K562 (cell line): ENCODE results near the gene C12orf42. TPM values are rescaled to one million over a fixed set of nuclear protein-coding genes. Genes with fewer than 3 reads are reported as not detected.

ENCODE experiments used
- ATAC-seq: fragments of 200-7000 bp; cut with Tn5 transposase; 3 replicates; pipeline ENCODE4 v1.9.1; 2020; ENCODE audit warnings: moderate library complexity
- BruUV-seq: library from RNA; stranded (reverse); fragments of 400-500 nt; replicated peaks from 2 replicates; lab custom pipeline; 2021; lab: Mats Ljungman, UMichigan
- CTCF ChIA-PET: fragments of 300-600 bp; formaldehyde crosslinking; extraction: SDS; loops from one replicate; lab custom pipeline; 2021; ENCODE audit warnings: low intra/inter-chr PET ratio; lab: Yijun Ruan, JAX
- POLR2A ChIA-PET: fragments of 300-600, 350-650 bp; sonication (Branson Sonifier 250); formaldehyde crosslinking; extraction: SDS; loops from one replicate; lab custom pipeline; 2021; ENCODE audit warnings: antibody characterized with exemption, inconsistent platforms; lab: Yijun Ruan, JAX
- DNase-seq, 4 experiments: peaks; one replicate each; pipeline versions ENCODE4 v3.0.0 to v3.0.0-alpha.2; 2011 to 2018; ENCODE audit warnings: low spot score in 3 of 4, mixed read lengths in 3 of 4; ENCODE audit errors: extremely low read depth in 1 of 4
- FAIRE-seq: peaks from 2 replicates; lab custom pipeline; 2011; peaks lifted over from hg19 to GRCh38; lab: Jason Lieb, UNC
- H2AFZ ChIP-seq: 2 replicates; pipeline ENCODE4 v1.6.0; 2011; ENCODE audit warnings: low read depth, low read length, control low read depth, inconsistent platforms
- H3K27ac ChIP-seq: fragments of 200-600 bp; 3 replicates; pipeline ENCODE4 v1.8.0; 2011; ENCODE audit warnings: low read depth, mild to moderate bottlenecking, control low read depth, inconsistent platforms, low read length, moderate library complexity, mixed read lengths; ENCODE audit errors: extremely low read depth
- H3K27me3 ChIP-seq, 2 experiments: fragments of 300-600 bp in 1 of 2; 2 replicates in 1 of 2; 3 replicates in 1 of 2; pipeline versions ENCODE4 v1.6.0 to v1.8.0; 2011; ENCODE audit warnings: inconsistent platforms in 2 of 2, low read length in 2 of 2, mild to moderate bottlenecking in 1 of 2, mixed read lengths in 1 of 2, moderate library complexity in 1 of 2; ENCODE audit not compliant: control insufficient read depth in 2 of 2, insufficient read depth in 2 of 2
- H3K36me3 ChIP-seq: fragments of 300-600 bp; 3 replicates; pipeline ENCODE4 v1.8.0; 2011; ENCODE audit warnings: mild to moderate bottlenecking, low read length, inconsistent platforms; ENCODE audit not compliant: control insufficient read depth, insufficient read depth
- H3K4me1 ChIP-seq, 2 experiments: fragments of 200-600 bp in 1 of 2; replicated peaks in 1 of 2; 2 replicates in 1 of 2; 3 replicates in 1 of 2; pipeline versions ENCODE4 v1.5.1 to v1.8.0; 2011; ENCODE audit warnings: inconsistent platforms in 2 of 2, low read length in 2 of 2, mild to moderate bottlenecking in 1 of 2, mixed read lengths in 1 of 2, moderate library complexity in 1 of 2; ENCODE audit not compliant: control insufficient read depth in 2 of 2, insufficient read depth in 2 of 2
- H3K4me2 ChIP-seq: 2 replicates; pipeline ENCODE4 v1.6.1; 2011; ENCODE audit warnings: low read length, control low read depth, inconsistent platforms, mixed read lengths; ENCODE audit not compliant: insufficient read depth
- H3K4me3 ChIP-seq: fragments of 200-600 bp; sonication (generic), shearing (Covaris generic); 2 replicates; pipeline ENCODE4 v1.5.1; 2016; ENCODE audit warnings: control low read depth, inconsistent platforms
- H3K79me2 ChIP-seq: fragments of 200-600 bp; 3 replicates; pipeline ENCODE4 v1.8.0; 2011; ENCODE audit warnings: low read length, inconsistent platforms; ENCODE audit not compliant: control insufficient read depth, insufficient read depth
- H3K9ac ChIP-seq, 2 experiments: 2 replicates each; pipeline versions ENCODE4 v1.6.0 to v1.6.1; 2011; ENCODE audit warnings: low read depth in 2 of 2, low read length in 2 of 2, control low read depth in 1 of 2, inconsistent platforms in 1 of 2, mild to moderate bottlenecking in 1 of 2, mixed read lengths in 1 of 2; ENCODE audit not compliant: insufficient read depth in 1 of 2
- H3K9me1 ChIP-seq: one replicate; pipeline ENCODE4 v1.6.0; 2011; ENCODE audit warnings: inconsistent platforms, mild to moderate bottlenecking, low read length, moderate library complexity; ENCODE audit not compliant: control insufficient read depth, insufficient read depth
- H3K9me3 ChIP-seq: replicated peaks from 2 replicates; pipeline ENCODE4 v1.5.1; 2011; ENCODE audit warnings: low read depth, low read length, inconsistent platforms; ENCODE audit not compliant: control insufficient read depth, insufficient read depth
- H4K20me1 ChIP-seq: replicated peaks from 2 replicates; pipeline ENCODE4 v1.6.1; 2011; ENCODE audit warnings: low read length, inconsistent platforms, mixed read lengths; ENCODE audit not compliant: control insufficient read depth, insufficient read depth
- RFX1 ChIP-seq: fragments of 450-650 bp; IDR thresholded peaks from 2 replicates; pipeline ENCODE4 v1.6.1; 2016; ENCODE audit warnings: mild to moderate bottlenecking, moderate library complexity
- ZNF668 ChIP-seq: fragments of 250-450 bp; sonication (Bioruptor Pico); IDR thresholded peaks from 2 replicates; pipeline ENCODE4 v1.8.0; 2022; ENCODE audit warnings: mild to moderate bottlenecking, inconsistent platforms
- ZZZ3 ChIP-seq: fragments of 450-650 bp; IDR thresholded peaks from 2 replicates; pipeline ENCODE4 v1.6.1; 2016; ENCODE audit warnings: antibody characterized with exemption, mild to moderate bottlenecking, moderate library complexity
- WGBS: fragments of 100-300 bp; shearing (Covaris generic); methylation state at CpG from one replicate; pipeline ENCODE4 v1.1.6; 2016; ENCODE audit warnings: low coverage, mixed read lengths; ENCODE audit not compliant: insufficient coverage; ENCODE audit errors: missing lambda C conversion rate; 5-methylcytosine and 5-hydroxymethylcytosine counted together
- in situ Hi-C: fragments of 300-500 bp; cut with MboI; formaldehyde crosslinking; loops from 4 replicates; pipeline ENCODE4 v1.15.0; 2018; ENCODE audit warnings: inconsistent platforms, mixed read lengths
- intact Hi-C: fragments of 100-400 bp; cut with micrococcal nuclease; formaldehyde crosslinking; loops from 2 replicates; pipeline ENCODE4 v1.14.2; 2022
- polyA plus RNA-seq, 8 experiments: library from polyadenylated mRNA; depleted of rRNA in 4 of 8; stranded (reverse) in 5 of 8; unstranded in 3 of 8; fragments of >200 nt; fragmentation: Nextera tagmentation in 2 of 8; fragmentation: Illumina TruSeq in 1 of 8; extraction: Ambion mirVana in 2 of 8; extraction: Trizol in 1 of 8; gene quantifications; 2 replicates each; pipeline versions ENCODE4 v1.2.1 to v1.2.3, GENCODE V29; 2011 to 2014; ENCODE audit warnings: inconsistent platforms in 1 of 8, missing spikeins in 1 of 8
- total RNA-seq, 7 experiments: library from RNA; depleted of rRNA in 6 of 7; stranded (reverse); fragments of >200 nt in 6 of 7; fragmentation: Illumina TruSeq in 2 of 7; extraction: Trizol in 2 of 7; gene quantifications; 2 replicates each; pipeline versions ENCODE4 v1.2.1 to v1.2.3, GENCODE V29; 2011 to 2021; ENCODE audit warnings: low replicate concordance in 1 of 7

Gene C12orf42
- total and polyA plus RNA-seq, 9 of the 15 experiments (the other 6 are each of a cell fraction or from before 2014, with no cell fraction given): not detected

DNA sequence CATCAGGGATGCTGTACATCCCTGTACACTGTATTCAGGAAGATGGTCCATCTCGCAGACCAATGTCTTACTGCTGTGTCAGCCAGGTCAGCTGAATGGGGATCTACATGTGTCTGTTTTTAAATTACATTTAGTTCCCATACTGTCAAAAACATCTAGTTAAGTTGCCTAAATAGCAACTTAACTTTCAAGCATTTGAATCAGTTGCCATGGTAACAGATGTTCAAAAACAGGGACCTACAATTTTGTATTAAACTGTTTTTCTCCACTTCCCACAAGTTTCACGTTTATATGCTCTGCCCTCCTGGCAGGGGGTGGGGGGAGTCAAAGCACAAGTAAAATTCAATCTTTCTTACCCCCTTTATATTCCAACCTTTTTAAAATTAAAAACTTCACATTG is 38.3 kb downstream of the C12orf42 start:
- POLR2A ChIA-PET: no interaction called here
- ATAC-seq: no peak
- H3K27ac ChIP-seq: no peak overlapping the region

DNA sequence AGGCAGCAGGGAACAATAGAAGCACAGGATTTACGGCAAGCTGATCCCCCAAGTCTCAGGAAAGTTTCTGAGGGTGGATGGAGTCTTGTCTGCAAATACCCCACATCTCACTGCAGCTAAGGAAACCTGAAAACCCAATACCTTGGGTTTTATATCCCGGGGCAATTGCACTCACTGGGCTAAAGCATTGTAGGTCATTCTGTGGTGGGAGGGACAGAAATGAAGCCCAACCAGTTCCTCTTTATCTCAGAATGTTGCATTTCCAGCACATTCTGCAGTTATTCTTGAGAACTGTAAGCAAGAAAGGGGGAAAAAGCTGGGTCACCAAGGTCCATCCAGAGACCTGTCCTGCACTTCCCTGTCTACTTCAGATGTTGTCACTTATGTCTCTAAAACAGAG is 39.8 kb downstream of the C12orf42 start:
- Histone ChIP-seq H3K9me3 (no peaks in the 10 kb centered on the region), H3K79me2 (no peaks in the 10 kb centered on the region), H3K9ac (no peak overlapping the region), H3K9me1 (no peaks in the 10 kb centered on the region), H4K20me1 (no peaks in the 10 kb centered on the region), H3K4me3 (no peak overlapping the region), H2AFZ (no peak overlapping the region), H3K4me2 (no peak overlapping the region), H3K27ac (no peak overlapping the region), H3K4me1 (no peaks in the 10 kb centered on the region), H3K27me3 (no peaks in the 10 kb centered on the region), H3K36me3 (no peaks in the 10 kb centered on the region)
- no TSS peak for BruUV-seq
- no peak for TF ChIP-seq ZNF668 (CRISPR knock-in tag)
- POLR2A ChIA-PET: no interaction called here
- ATAC-seq (no peak), FAIRE-seq (no peak), DNase-seq (no peak)
- WGBS: 0% methylated on average over 2 of the region's 2 CpGs
- intact Hi-C loops: no loop called here
- in situ Hi-C loops: no loop called here
- CTCF ChIA-PET: no interaction called here

More for the DNA sequence above, 38.3 kb downstream of the C12orf42 start:
- no peak overlapping the region for H3K9ac ChIP-seq
- H4K20me1 ChIP-seq: no peaks in the 10 kb centered on the region
- in situ Hi-C loops: no loop called here
- no peaks in the 10 kb centered on the region for H3K27me3 ChIP-seq
- TF ChIP-seq RFX1: peak; percentile 67
- TF ChIP-seq ZZZ3: no peak
- TF ChIP-seq, all 486 proteins: peak for 1
- whole genome bisulfite sequencing: 0% methylated on average over 2 of the region's 2 CpGs
- Histone ChIP-seq H3K4me1 (no peaks in the 10 kb centered on the region), H3K36me3 (no peaks in the 10 kb centered on the region), H3K79me2 (no peaks in the 10 kb centered on the region), H3K9me1 (no peaks in the 10 kb centered on the region), H3K9me3 (no peaks in the 10 kb centered on the region), H2AFZ (no peak overlapping the region), H3K4me3 (no peak overlapping the region), H3K4me2 (no peak overlapping the region)
- intact Hi-C loops: no loop called here
- FAIRE-seq (no peak), DNase-seq (no peak)
- CTCF ChIA-PET: no interaction called here
- no TSS peak for BruUV-seq
